ENCODE measurements around the gene ZBTB24.

Gene ZBTB24

DNA sequence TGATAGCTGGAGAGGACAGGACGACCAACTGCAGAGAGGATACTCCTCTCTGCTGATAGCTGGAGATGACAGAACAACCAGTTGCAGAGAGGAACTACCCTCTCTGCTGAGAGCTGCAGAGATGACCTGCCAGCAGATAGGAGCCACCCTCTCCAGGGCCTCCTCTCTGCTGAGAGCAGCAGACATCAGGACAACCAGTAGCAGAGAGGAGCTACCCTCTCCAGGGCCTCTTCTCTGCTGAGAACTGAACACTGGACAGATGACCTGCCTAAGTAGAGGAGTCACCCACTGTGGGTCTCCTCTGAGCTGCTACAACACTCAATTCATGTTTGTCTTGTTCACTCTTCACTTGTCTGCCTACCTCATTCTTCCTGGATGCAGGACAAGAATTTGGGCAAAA lies 27.3 kb upstream of the ZBTB24 start:
- Histone ChIP-seq H3K27me3 (ENCODE audit: insufficient read depth, poor library complexity, severe bottlenecking) (no peaks in the 10 kb centered on the region), H3K9me3 (ENCODE audit: severe bottlenecking) (no peaks in the 10 kb centered on the region), H3K27ac (ENCODE audit: poor library complexity, severe bottlenecking) (no peak overlapping the region), H3K4me1 (ENCODE audit: insufficient read depth, poor library complexity, severe bottlenecking) (no peaks in the 10 kb centered on the region), H3K4me3 (ENCODE audit: severe bottlenecking) (no peak overlapping the region), H3K36me3 (ENCODE audit: low read depth) (no peaks in the 10 kb centered on the region)
- DNase-seq (ENCODE audit: low spot score), result no peak
- TF ChIP-seq, protein P1, sequence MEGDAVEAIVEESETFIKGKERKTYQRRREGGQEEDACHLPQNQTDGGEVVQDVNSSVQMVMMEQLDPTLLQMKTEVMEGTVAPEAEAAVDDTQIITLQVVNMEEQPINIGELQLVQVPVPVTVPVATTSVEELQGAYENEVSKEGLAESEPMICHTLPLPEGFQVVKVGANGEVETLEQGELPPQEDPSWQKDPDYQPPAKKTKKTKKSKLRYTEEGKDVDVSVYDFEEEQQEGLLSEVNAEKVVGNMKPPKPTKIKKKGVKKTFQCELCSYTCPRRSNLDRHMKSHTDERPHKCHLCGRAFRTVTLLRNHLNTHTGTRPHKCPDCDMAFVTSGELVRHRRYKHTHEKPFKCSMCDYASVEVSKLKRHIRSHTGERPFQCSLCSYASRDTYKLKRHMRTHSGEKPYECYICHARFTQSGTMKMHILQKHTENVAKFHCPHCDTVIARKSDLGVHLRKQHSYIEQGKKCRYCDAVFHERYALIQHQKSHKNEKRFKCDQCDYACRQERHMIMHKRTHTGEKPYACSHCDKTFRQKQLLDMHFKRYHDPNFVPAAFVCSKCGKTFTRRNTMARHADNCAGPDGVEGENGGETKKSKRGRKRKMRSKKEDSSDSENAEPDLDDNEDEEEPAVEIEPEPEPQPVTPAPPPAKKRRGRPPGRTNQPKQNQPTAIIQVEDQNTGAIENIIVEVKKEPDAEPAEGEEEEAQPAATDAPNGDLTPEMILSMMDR (IDR thresholded peaks at IDR 0.05; ENCODE audit: poor library complexity, severe bottlenecking), result no peak
- no peak for ATAC-seq (ENCODE audit: low read depth)

DNA sequence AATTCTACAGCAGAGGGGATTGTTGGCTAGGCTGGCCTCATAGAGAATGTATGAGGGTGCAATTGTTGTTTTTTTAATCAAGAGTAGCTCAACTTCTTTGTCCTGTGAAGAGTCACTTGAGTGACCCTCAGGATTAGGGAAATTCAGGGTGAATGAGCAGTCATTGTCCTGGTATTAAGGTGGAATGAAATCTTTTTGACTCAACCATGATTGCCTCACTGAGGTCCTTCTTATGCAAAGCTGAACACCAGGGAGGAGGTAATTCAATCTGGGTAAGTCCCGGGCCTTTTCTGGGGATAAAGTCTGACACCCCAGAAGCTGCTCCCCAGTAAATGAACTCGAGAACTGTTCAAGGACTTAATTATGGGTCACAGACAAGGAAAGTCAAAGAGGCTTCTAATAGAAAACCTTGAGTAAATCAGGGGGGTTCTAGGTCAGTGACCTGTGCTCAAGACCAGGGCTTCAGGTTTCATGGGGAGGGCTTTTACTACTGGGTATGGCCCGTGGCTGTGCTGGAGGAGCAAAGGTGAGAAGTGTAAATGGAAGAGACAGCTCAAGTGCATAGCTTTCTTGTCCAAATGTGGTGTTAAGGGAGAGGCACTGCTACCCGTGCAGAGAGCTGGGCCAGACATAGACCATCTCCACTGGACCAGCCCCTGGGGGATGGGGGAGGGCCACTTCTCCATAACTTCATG lies 25.3 kb upstream of the ZBTB24 start:
- DNase-seq (ENCODE audit: low spot score) (no peak), ATAC-seq (ENCODE audit: low read depth) (no peak)
- Histone ChIP-seq H3K4me3 (ENCODE audit: severe bottlenecking) (no peak overlapping the region), H3K4me1 (ENCODE audit: insufficient read depth, poor library complexity, severe bottlenecking) (no peaks in the 10 kb centered on the region), H3K27ac (ENCODE audit: poor library complexity, severe bottlenecking) (no peak overlapping the region), H3K36me3 (ENCODE audit: low read depth) (no peaks in the 10 kb centered on the region), H3K27me3 (ENCODE audit: insufficient read depth, poor library complexity, severe bottlenecking) (no peaks in the 10 kb centered on the region), H3K9me3 (ENCODE audit: severe bottlenecking) (no peaks in the 10 kb centered on the region)
- TF ChIP-seq, protein P1 (IDR thresholded peaks at IDR 0.05; ENCODE audit: poor library complexity, severe bottlenecking), result no peak

DNA sequence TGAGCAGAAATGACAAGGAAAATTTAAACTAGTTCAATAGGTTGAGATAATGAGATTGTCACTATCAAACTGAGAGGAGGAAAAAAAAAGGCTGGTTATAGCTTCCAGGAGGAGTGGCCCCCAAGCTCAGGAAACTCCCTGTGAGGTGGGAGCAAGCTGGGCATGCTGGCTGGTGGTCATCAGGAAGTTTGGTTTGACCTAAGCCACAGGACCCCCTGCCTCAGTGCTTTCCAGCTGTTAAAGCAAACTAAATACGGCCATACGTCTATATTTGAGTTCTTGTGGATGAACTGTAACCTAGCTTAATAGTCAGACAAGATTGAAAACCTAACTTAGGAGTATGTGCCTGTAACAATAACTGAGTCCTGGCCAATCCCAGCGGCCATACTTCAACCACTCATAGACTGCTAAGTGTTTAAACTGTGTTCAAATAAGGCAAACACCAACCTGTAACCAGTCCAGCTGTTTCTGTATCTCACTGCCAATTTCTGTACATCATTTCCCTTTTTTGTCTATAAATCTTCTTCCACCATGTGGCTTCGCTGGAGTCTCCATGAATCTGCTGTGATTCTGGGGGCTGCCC lies 24.6 kb upstream of the ZBTB24 start:
- Histone ChIP-seq H3K4me1 (ENCODE audit: insufficient read depth, poor library complexity, severe bottlenecking) (no peaks in the 10 kb centered on the region), H3K27me3 (ENCODE audit: insufficient read depth, poor library complexity, severe bottlenecking) (no peaks in the 10 kb centered on the region), H3K4me3 (ENCODE audit: severe bottlenecking) (no peak overlapping the region), H3K27ac (ENCODE audit: poor library complexity, severe bottlenecking) (no peak overlapping the region), H3K9me3 (ENCODE audit: severe bottlenecking) (no peaks in the 10 kb centered on the region), H3K36me3 (ENCODE audit: low read depth) (no peaks in the 10 kb centered on the region)
- DNase-seq (ENCODE audit: low spot score) (no peak), ATAC-seq (ENCODE audit: low read depth) (no peak)
- TF ChIP-seq, protein P1 (IDR thresholded peaks at IDR 0.05; ENCODE audit: poor library complexity, severe bottlenecking), result no peak

DNA sequence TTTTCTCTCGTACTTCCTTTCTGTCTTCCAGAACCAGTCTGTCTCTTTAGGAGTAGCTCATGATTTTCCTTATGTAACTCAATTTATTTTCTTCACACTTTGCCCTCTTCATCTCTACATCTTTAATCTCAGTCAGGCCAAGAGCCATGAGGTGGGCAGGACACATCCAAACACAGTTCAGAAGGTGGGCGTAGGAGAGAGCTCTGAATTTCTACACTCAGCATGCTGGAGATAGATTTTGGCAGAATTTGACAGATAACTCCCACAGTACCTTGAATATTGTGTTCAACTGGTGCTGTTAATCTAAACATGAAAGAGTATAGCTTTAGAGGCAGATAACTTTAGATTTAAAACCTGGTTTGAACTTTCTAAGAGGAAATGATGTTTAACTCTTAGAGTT lies 23.8 kb upstream of the ZBTB24 start:
- H3K4me3 ChIP-seq (ENCODE audit: severe bottlenecking), result no peak overlapping the region
- H3K9me3 ChIP-seq (ENCODE audit: severe bottlenecking), result no peaks in the 10 kb centered on the region
- TF ChIP-seq, protein P1 (IDR thresholded peaks at IDR 0.05; ENCODE audit: poor library complexity, severe bottlenecking), result no peak
- H3K4me1 ChIP-seq (ENCODE audit: insufficient read depth, poor library complexity, severe bottlenecking), result no peaks in the 10 kb centered on the region
- no peak overlapping the region for H3K27ac ChIP-seq (ENCODE audit: poor library complexity, severe bottlenecking)
- no peaks in the 10 kb centered on the region for H3K27me3 ChIP-seq (ENCODE audit: insufficient read depth, poor library complexity, severe bottlenecking)
- no peaks in the 10 kb centered on the region for H3K36me3 ChIP-seq (ENCODE audit: low read depth)
- ATAC-seq (ENCODE audit: low read depth) (no peak), DNase-seq (ENCODE audit: low spot score) (no peak)

DNA sequence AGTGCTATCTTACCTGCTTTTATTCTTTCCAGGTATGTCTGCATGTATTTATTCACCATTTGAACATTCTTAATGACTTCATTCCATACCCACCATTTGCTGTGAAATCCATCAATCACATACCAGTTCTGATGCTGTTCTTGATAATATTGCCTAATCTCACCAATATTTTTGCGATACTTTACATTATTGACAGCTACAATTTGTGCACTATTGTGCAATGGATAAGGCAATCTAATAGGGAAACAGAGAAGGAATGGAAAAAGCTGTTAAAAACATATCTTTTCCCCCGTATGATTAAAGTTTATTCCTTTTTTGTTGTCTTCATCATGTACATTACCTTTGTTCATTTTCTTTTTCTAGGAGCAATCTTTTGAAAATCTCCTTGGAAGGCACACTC lies 23.3 kb upstream of the ZBTB24 start:
- no peaks in the 10 kb centered on the region for H3K9me3 ChIP-seq (ENCODE audit: severe bottlenecking)
- ATAC-seq (ENCODE audit: low read depth), result no peak
- no peak for DNase-seq (ENCODE audit: low spot score)
- H3K27ac ChIP-seq (ENCODE audit: poor library complexity, severe bottlenecking), result no peak overlapping the region
- no peaks in the 10 kb centered on the region for H3K27me3 ChIP-seq (ENCODE audit: insufficient read depth, poor library complexity, severe bottlenecking)
- H3K4me3 ChIP-seq (ENCODE audit: severe bottlenecking), result no peak overlapping the region
- TF ChIP-seq, protein P1 (IDR thresholded peaks at IDR 0.05; ENCODE audit: poor library complexity, severe bottlenecking), result no peak
- no peaks in the 10 kb centered on the region for H3K36me3 ChIP-seq (ENCODE audit: low read depth)
- no peaks in the 10 kb centered on the region for H3K4me1 ChIP-seq (ENCODE audit: insufficient read depth, poor library complexity, severe bottlenecking)

All from RWPE2 (cell line).